Tibial nerve (tissue), 3 donors: Measurements from ENCODE around the gene CAPN7.

Source experiments
- POLR2A ChIP-seq, 2 donors: fragments of 450-650 bp; IDR thresholded peaks; one replicate each; pipeline ENCODE4 v1.6.1; 2017; ENCODE audit warnings: antibody characterized with exemption in 2 of 2, mild to moderate bottlenecking in 2 of 2, moderate library complexity in 2 of 2
- TF ChIP-seq, protein P1 (sequence below), 5 experiments: fragments of 200-600 bp in 3 of 5; fragments of 450-650 bp in 2 of 5; sonication (generic) in 3 of 5; IDR thresholded peaks; one replicate each; pipeline ENCODE4 v1.5.1; 2016 to 2019; ENCODE audit warnings: antibody characterized with exemption in 5 of 5, mild to moderate bottlenecking in 3 of 5, moderate library complexity in 2 of 5

DNA sequence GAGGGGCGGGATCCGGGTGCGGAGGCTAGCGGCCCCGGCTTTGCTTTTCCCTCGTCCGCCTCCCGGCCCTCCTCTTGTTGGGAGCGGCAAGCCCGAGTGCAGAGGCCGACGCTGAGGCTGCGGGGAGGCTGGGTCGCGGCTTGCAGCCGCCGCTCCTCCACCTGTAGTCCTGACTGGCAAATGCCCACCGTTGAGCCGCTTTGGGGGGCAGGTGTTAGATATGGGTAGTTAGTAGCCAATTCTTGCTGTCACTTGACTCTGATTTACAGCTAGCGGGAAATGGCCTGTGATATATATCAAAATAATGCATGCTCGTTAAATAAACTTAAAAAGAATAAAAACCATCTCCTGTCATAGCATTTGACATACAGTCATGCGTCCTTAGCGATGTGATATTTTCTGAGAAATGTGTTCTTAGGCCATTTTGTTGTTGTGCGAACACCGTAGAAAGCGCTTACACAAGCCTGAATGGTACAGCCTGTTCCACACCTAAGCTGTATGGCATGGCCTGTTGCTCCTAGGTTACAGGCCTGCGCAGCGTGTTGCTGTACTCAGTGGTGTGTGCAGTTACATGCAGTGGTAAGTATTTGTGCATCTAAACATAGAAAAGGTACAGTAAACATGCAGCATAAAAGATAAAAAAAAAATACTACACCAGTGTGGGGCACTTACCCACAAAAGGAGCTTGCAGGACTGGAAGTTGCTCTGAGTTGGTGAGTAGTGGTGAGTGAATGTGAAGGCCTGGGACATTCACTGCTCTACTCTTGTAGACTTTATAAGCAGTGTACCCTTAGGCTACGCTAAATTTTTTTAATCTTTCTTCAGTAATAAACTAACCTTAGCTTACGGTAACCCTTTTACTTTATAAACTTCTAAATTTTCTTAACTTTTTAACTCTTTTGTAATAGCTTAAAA, 873 bp downstream of the CAPN7 start:
- TF ChIP-seq, protein P1, sequence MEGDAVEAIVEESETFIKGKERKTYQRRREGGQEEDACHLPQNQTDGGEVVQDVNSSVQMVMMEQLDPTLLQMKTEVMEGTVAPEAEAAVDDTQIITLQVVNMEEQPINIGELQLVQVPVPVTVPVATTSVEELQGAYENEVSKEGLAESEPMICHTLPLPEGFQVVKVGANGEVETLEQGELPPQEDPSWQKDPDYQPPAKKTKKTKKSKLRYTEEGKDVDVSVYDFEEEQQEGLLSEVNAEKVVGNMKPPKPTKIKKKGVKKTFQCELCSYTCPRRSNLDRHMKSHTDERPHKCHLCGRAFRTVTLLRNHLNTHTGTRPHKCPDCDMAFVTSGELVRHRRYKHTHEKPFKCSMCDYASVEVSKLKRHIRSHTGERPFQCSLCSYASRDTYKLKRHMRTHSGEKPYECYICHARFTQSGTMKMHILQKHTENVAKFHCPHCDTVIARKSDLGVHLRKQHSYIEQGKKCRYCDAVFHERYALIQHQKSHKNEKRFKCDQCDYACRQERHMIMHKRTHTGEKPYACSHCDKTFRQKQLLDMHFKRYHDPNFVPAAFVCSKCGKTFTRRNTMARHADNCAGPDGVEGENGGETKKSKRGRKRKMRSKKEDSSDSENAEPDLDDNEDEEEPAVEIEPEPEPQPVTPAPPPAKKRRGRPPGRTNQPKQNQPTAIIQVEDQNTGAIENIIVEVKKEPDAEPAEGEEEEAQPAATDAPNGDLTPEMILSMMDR (IDR thresholded peaks at IDR 0.05) = no peak
- no peak for TF ChIP-seq POLR2A (IDR thresholded peaks at IDR 0.05)
